ENCODE results near the gene LMO1. TPM values are rescaled to one million over a fixed set of nuclear protein-coding genes. Genes with fewer than 3 reads are reported as not detected.

LMO1 gene
- polyA plus RNA-seq, 1 donor (not counting 4 experiments of a cell fraction or from before 2014, with no cell fraction given) = 0.08 TPM

DNA sequence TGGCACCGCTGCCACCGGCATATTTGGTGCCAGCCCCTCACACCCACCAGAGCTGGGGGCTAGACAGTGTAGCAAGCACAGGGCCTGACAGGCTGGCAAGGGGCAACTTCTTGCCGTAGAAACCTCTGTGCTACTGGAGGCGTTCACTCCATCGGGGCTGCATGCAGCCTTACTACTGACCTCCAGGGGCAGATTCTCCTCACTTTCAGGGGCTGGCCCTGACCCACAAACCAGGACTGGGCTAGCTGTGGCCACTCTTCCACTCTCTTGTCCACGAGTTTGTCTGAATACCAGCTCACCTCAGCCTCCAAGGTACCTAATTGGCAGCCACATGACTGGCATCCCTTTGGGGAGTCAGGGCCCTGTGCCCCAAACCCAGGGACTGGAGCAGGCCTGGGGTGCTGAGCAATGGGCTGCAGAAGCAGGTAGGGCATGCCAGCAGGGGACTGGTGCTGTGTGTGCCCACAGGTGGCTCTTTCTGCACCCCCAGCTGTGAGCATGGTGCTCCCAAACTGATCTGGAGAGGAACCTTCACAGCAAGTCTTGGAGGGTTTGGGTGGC, 2.1 kb upstream of the LMO1 start:
- no peak overlapping the region for H3K27ac ChIP-seq (ENCODE audit: control insufficient read depth, insufficient read depth, low read length)
- no peaks in the 10 kb centered on the region for H3K9me3 ChIP-seq (ENCODE audit: control insufficient read depth, low read depth, low read length)

DNA sequence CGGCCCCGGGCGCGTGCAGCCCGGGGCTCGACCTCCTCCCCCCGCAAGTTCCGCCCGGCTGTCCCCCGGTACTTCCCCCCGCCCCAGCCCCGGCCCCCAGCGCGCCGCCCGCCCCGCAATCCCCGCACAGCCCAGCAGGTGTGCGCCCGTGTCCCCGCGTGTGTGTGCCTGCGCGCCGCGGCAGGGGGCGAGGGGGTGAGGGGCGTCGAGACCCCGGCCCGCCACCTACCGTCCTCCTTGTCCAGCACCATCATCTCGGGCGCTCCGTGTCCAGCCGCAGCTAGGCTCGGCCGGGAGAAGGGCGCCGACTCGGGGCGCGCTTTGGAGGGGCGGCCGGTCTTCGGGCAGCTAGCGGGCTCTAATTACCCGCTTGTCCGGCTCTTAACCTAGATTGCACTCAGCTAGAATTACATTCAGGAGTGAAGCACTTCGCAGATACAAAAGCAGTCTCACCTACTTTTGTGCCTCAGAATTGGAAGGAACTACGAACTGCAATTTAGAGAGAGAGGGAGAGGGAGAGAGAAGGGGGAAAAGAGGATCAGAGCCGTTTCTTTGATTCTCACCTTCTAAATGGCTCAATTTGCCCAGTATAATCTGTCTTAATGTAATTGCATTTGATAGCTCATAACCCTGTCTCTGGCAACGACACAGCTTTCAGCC, 439 bp downstream of the LMO1 start:
- dilution Hi-C loops (cut with MboI; ENCODE audit: extremely low pct_ligation_motif_present, low sequenced_read_pairs) = no loop called here
- H3K36me3 ChIP-seq (ENCODE audit: control insufficient read depth in 2 of 2, extremely low read depth in 1 of 2, insufficient read depth in 2 of 2, low read length in 2 of 2) = no peaks in the 10 kb centered on the region
- peak overlapping the region; percentile 72 for H3K4me2 ChIP-seq (ENCODE audit: control insufficient read depth, extremely low read depth, insufficient read depth, low read depth, low read length)
- no peaks in the 10 kb centered on the region for H4K20me1 ChIP-seq (ENCODE audit: control insufficient read depth, extremely low read depth, insufficient read depth, low read length)
- no peak overlapping the region for H3K9ac ChIP-seq (ENCODE audit: control insufficient read depth, extremely low read depth, insufficient read depth, low read length)
- H3K4me3 ChIP-seq (ENCODE audit: control insufficient read depth in 2 of 3, extremely low read depth in 1 of 3, insufficient read depth in 2 of 3, low read depth in 1 of 3, low read length in 3 of 3) = peak overlapping the region in 2 of 3 experiments; percentile 39 to 58
- H3K9me1 ChIP-seq (ENCODE audit: control insufficient read depth, extremely low read depth, insufficient read depth, low read length) = no peaks in the 10 kb centered on the region
- H3K79me2 ChIP-seq (ENCODE audit: control insufficient read depth, insufficient read depth, low read length) = no peaks in the 10 kb centered on the region
- DNase-seq (ENCODE audit: low read depth, low spot score) (no peak), FAIRE-seq (no peak)
- TF ChIP-seq, protein P1, sequence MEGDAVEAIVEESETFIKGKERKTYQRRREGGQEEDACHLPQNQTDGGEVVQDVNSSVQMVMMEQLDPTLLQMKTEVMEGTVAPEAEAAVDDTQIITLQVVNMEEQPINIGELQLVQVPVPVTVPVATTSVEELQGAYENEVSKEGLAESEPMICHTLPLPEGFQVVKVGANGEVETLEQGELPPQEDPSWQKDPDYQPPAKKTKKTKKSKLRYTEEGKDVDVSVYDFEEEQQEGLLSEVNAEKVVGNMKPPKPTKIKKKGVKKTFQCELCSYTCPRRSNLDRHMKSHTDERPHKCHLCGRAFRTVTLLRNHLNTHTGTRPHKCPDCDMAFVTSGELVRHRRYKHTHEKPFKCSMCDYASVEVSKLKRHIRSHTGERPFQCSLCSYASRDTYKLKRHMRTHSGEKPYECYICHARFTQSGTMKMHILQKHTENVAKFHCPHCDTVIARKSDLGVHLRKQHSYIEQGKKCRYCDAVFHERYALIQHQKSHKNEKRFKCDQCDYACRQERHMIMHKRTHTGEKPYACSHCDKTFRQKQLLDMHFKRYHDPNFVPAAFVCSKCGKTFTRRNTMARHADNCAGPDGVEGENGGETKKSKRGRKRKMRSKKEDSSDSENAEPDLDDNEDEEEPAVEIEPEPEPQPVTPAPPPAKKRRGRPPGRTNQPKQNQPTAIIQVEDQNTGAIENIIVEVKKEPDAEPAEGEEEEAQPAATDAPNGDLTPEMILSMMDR (optimal IDR thresholded peaks at IDR 0.05 in 1 of 3, IDR thresholded peaks at IDR 0.05 in 1 of 3, conservative IDR thresholded peaks at IDR 0.05 in 1 of 3; ENCODE audit: extremely low read depth in 1 of 3, insufficient read depth in 2 of 3, low read length in 3 of 3) = no peak
- no peak for TF ChIP-seq EZH2 (IDR thresholded peaks at IDR 0.05; ENCODE audit: low read length)
- H2AFZ ChIP-seq (ENCODE audit: control insufficient read depth, low read length) = no peak overlapping the region
- no peak overlapping the region for H3K27ac ChIP-seq (ENCODE audit: control insufficient read depth, insufficient read depth, low read length)
- no peaks in the 10 kb centered on the region for H3K9me3 ChIP-seq (ENCODE audit: control insufficient read depth, low read depth, low read length)
- H3K4me1 ChIP-seq (ENCODE audit: control insufficient read depth, extremely low read depth, insufficient read depth, low read length) = peaks cover 25% of the 10 kb centered on the region
- H3K27me3 ChIP-seq (ENCODE audit: control insufficient read depth, extremely low read depth, insufficient read depth, low read length) = peaks cover 63% of the 10 kb centered on the region

More for the DNA sequence above, 2.1 kb upstream of the LMO1 start:
- Histone ChIP-seq H3K4me3 (ENCODE audit: control insufficient read depth in 2 of 3, extremely low read depth in 1 of 3, insufficient read depth in 2 of 3, low read depth in 1 of 3, low read length in 3 of 3) (no peak overlapping the region), H4K20me1 (ENCODE audit: control insufficient read depth, extremely low read depth, insufficient read depth, low read length) (no peaks in the 10 kb centered on the region), H3K4me2 (ENCODE audit: control insufficient read depth, extremely low read depth, insufficient read depth, low read depth, low read length) (no peak overlapping the region), H3K79me2 (ENCODE audit: control insufficient read depth, insufficient read depth, low read length) (no peaks in the 10 kb centered on the region), H3K9ac (ENCODE audit: control insufficient read depth, extremely low read depth, insufficient read depth, low read length) (no peak overlapping the region), H3K4me1 (ENCODE audit: control insufficient read depth, extremely low read depth, insufficient read depth, low read length) (peaks cover 18% of the 10 kb centered on the region), H3K27me3 (ENCODE audit: control insufficient read depth, extremely low read depth, insufficient read depth, low read length) (peaks cover 73% of the 10 kb centered on the region), H2AFZ (ENCODE audit: control insufficient read depth, low read length) (no peak overlapping the region), H3K36me3 (ENCODE audit: control insufficient read depth in 2 of 2, extremely low read depth in 1 of 2, insufficient read depth in 2 of 2, low read length in 2 of 2) (no peaks in the 10 kb centered on the region), H3K9me1 (ENCODE audit: control insufficient read depth, extremely low read depth, insufficient read depth, low read length) (no peaks in the 10 kb centered on the region)
- dilution Hi-C loops (cut with MboI; ENCODE audit: extremely low pct_ligation_motif_present, low sequenced_read_pairs) = no loop called here
- FAIRE-seq (no peak), DNase-seq (ENCODE audit: low read depth, low spot score) (no peak)
- no peak for TF ChIP-seq EZH2 (IDR thresholded peaks at IDR 0.05; ENCODE audit: low read length)
- TF ChIP-seq, protein P1 (optimal IDR thresholded peaks at IDR 0.05 in 1 of 3, IDR thresholded peaks at IDR 0.05 in 1 of 3, conservative IDR thresholded peaks at IDR 0.05 in 1 of 3; ENCODE audit: extremely low read depth in 1 of 3, insufficient read depth in 2 of 3, low read length in 3 of 3) = peak; percentile 23 to 37 (median 25)

Data from keratinocyte (primary cell).